ENCODE measurements around the gene NPAS3. TPM values are rescaled to one million over a fixed set of nuclear protein-coding genes. Genes with fewer than 3 reads are reported as not detected.

The NPAS3 gene
- total and polyA plus RNA-seq, 2 of the 8 experiments (the other 6 are each of a cell fraction or from before 2014, with no cell fraction given): 0.11 to 0.60 TPM

- POLR2A ChIA-PET (ENCODE audit: partially characterized antibody): no interaction called here
- Histone ChIP-seq H3K4me3 (ENCODE audit: extremely low read depth in 1 of 4, insufficient read depth in 2 of 4, low read depth in 3 of 4, low read length in 4 of 4) (no peak overlapping the region), H3K9ac (replicated peaks in 1 of 4; ENCODE audit: extremely low read depth in 1 of 4, low read depth in 3 of 4, low read length in 3 of 4) (no peak overlapping the region), H2AK5ac (ENCODE audit: low read depth, low read length) (no peak overlapping the region), H3K79me2 (ENCODE audit: control insufficient read depth in 1 of 2, insufficient read depth in 2 of 2, low read length in 2 of 2) (no peaks in the 10 kb centered on the region), H2BK12ac (ENCODE audit: low read depth, low read length) (no peak overlapping the region), H3K4me1 (replicated peaks in 1 of 4; ENCODE audit: control insufficient read depth in 3 of 4, insufficient read depth in 4 of 4, low read length in 3 of 4) (no peaks in the 10 kb centered on the region), H3K23ac (ENCODE audit: insufficient read length) (no peak overlapping the region), H3K4me2 (ENCODE audit: insufficient read depth in 1 of 2, low read depth in 2 of 2, low read length in 2 of 2) (no peak overlapping the region), H3K79me1 (ENCODE audit: low read depth, low read length) (no peaks in the 10 kb centered on the region), H4K20me1 (replicated peaks in 1 of 2; ENCODE audit: control insufficient read depth in 1 of 2, insufficient read depth in 2 of 2, low read length in 2 of 2) (no peaks in the 10 kb centered on the region), H3K23me2 (ENCODE audit: low read depth, low read length) (no peaks in the 10 kb centered on the region), H2AFZ (ENCODE audit: low read length) (no peak overlapping the region), H2BK5ac (ENCODE audit: low read depth, low read length) (no peak overlapping the region), H3K9me3 (ENCODE audit: insufficient read depth in 2 of 2, low read depth in 1 of 2, low read length in 1 of 2) (no peaks in the 10 kb centered on the region), H3K27ac (ENCODE audit: low read depth, low read length) (no peak overlapping the region), H3K27me3 (replicated peaks in 1 of 4; ENCODE audit: control insufficient read depth in 3 of 4, extremely low read depth in 1 of 4, insufficient read depth in 3 of 4, low read length in 3 of 4) (no peaks in the 10 kb centered on the region), H3K36me3 (ENCODE audit: control insufficient read depth in 2 of 4, insufficient read depth in 4 of 4, low read length in 3 of 4) (no peaks in the 10 kb centered on the region), H3K18ac (ENCODE audit: extremely low read depth, low read length) (no peak overlapping the region), H4K5ac (ENCODE audit: insufficient read length, low read depth, low read length) (no peak overlapping the region), H4K91ac (replicated peaks; ENCODE audit: insufficient read length, low read length) (no peak overlapping the region), H4K8ac (ENCODE audit: extremely low read depth, insufficient read depth, low read length) (no peak overlapping the region), H2BK120ac (replicated peaks; ENCODE audit: low read depth, low read length) (no peak overlapping the region), H3K14ac (ENCODE audit: insufficient read length) (no peak overlapping the region), H2BK20ac (ENCODE audit: low read length) (no peak overlapping the region), H2BK15ac (ENCODE audit: low read length) (no peak overlapping the region), H3K4ac (replicated peaks; ENCODE audit: insufficient read length, low read depth, low read length) (no peak overlapping the region), H3K56ac (replicated peaks; ENCODE audit: insufficient read length, low read depth, low read length) (no peak overlapping the region)
- DNase-seq (ENCODE audit: low read depth in 1 of 2, low spot score in 2 of 2) (no peak), FAIRE-seq (no peak)
- CTCF ChIA-PET (ENCODE audit: partially characterized antibody): interaction anchor here (0.8 to 1.2 kb wide), 3 partner anchors 13 to 95 kb away, joined by 3 read pairs; no protein-coding TSS in a partner anchor
- WGBS, 2 experiments (ENCODE audit: extremely low coverage in 1 of 2, insufficient coverage in 1 of 2, insufficient read length in 1 of 2, insufficient replicate concordance in 2 of 2, low coverage in 1 of 2, low lambda C conversion rate in 2 of 2, missing lambda C conversion rate in 1 of 2): 91% methylated on average over 2 of the region's 2 CpGs; no CpG with 5 or more reads in 1 of the 2 experiments
- TF ChIP-seq KDM1A (IDR thresholded peaks at IDR 0.05; ENCODE audit: borderline replicate concordance, low read length) (no peak), CTCF (IDR thresholded peaks at IDR 0.05; ENCODE audit: control extremely low read depth in 1 of 3, insufficient read depth in 1 of 3, low read depth in 1 of 3, low read length in 3 of 3) (no peak), CBX8 (IDR thresholded peaks at IDR 0.05; ENCODE audit: borderline replicate concordance, low read depth, low read length) (no peak), POU5F1 (IDR thresholded peaks at IDR 0.05; ENCODE audit: low read depth, low read length) (no peak), PHF8 (conservative IDR thresholded peaks at IDR 0.05; ENCODE audit: low read depth, low read length) (no peak), SAP30 (IDR thresholded peaks at IDR 0.05; ENCODE audit: insufficient read depth, insufficient replicate concordance, low read length) (no peak), EGR1 (IDR thresholded peaks at IDR 0.05; ENCODE audit: borderline replicate concordance, low read depth, low read length) (no peak), SP2 (IDR thresholded peaks at IDR 0.05; ENCODE audit: low read length) (no peak), GTF2F1 (IDR thresholded peaks at IDR 0.05; ENCODE audit: borderline replicate concordance, low read depth, low read length) (no peak), NANOG (IDR thresholded peaks at IDR 0.05; ENCODE audit: insufficient read depth, low read depth, low read length, poor library complexity, severe bottlenecking) (no peak), RFX5 (IDR thresholded peaks at IDR 0.05; ENCODE audit: borderline replicate concordance, low read depth, low read length) (no peak), BRCA1 (IDR thresholded peaks at IDR 0.05; ENCODE audit: low read depth, low read length) (no peak)
These were observed 730.4 kb downstream of the NPAS3 start for GRCh38 chr14:33669111-33669510.

Data from H1 (cell line).